HL-60 (cell line): Measurements from ENCODE around the gene TMEM247.

Experiments used
- GABPA ChIP-seq: IDR thresholded peaks from 2 replicates; pipeline ENCODE4 v1.6.1; 2012; ENCODE audit warnings: low read depth
- POLR2AphosphoS5 ChIP-seq: IDR thresholded peaks from 2 replicates; pipeline ENCODE4 v1.6.1; 2012; ENCODE audit warnings: low read depth
- SPI1 ChIP-seq: IDR thresholded peaks from 2 replicates; pipeline ENCODE4 v1.6.1; 2012; ENCODE audit warnings: low read depth, mild to moderate bottlenecking, borderline replicate concordance
- TF ChIP-seq, protein P1 (sequence below): IDR thresholded peaks from one replicate; pipeline ENCODE4 v1.5.1; 2011; ENCODE audit warnings: low read length, control low read depth, inconsistent platforms; ENCODE audit not compliant: insufficient read depth
- TF ChIP-seq, protein P2 (sequence below): IDR thresholded peaks from 2 replicates; pipeline ENCODE4 v1.6.1; 2012; ENCODE audit warnings: low read depth; ENCODE audit not compliant: insufficient replicate concordance

DNA sequence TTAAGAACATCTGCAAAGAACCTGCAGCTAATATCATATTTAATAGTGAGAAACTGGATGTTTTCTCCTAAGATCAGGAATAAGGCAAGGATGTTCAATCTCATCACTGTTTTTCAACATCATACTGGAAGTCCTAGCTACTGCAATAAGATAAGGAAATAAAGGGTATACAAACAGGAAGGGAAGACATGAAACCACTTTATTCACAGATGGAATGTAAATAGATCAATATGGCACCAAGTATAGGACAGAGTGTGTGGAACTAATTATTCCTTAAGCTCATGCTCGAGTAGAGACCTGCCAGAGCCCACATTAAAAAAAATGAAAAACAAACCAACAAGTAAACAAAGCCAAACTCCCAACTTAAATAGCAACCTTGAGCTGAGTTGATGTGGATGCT, 41.3 kb upstream of the TMEM247 start:
- TF ChIP-seq POLR2AphosphoS5 (no peak), GABPA (no peak), SPI1 (no peak)
- TF ChIP-seq, protein P1, sequence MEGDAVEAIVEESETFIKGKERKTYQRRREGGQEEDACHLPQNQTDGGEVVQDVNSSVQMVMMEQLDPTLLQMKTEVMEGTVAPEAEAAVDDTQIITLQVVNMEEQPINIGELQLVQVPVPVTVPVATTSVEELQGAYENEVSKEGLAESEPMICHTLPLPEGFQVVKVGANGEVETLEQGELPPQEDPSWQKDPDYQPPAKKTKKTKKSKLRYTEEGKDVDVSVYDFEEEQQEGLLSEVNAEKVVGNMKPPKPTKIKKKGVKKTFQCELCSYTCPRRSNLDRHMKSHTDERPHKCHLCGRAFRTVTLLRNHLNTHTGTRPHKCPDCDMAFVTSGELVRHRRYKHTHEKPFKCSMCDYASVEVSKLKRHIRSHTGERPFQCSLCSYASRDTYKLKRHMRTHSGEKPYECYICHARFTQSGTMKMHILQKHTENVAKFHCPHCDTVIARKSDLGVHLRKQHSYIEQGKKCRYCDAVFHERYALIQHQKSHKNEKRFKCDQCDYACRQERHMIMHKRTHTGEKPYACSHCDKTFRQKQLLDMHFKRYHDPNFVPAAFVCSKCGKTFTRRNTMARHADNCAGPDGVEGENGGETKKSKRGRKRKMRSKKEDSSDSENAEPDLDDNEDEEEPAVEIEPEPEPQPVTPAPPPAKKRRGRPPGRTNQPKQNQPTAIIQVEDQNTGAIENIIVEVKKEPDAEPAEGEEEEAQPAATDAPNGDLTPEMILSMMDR: no peak
- TF ChIP-seq, protein P2, sequence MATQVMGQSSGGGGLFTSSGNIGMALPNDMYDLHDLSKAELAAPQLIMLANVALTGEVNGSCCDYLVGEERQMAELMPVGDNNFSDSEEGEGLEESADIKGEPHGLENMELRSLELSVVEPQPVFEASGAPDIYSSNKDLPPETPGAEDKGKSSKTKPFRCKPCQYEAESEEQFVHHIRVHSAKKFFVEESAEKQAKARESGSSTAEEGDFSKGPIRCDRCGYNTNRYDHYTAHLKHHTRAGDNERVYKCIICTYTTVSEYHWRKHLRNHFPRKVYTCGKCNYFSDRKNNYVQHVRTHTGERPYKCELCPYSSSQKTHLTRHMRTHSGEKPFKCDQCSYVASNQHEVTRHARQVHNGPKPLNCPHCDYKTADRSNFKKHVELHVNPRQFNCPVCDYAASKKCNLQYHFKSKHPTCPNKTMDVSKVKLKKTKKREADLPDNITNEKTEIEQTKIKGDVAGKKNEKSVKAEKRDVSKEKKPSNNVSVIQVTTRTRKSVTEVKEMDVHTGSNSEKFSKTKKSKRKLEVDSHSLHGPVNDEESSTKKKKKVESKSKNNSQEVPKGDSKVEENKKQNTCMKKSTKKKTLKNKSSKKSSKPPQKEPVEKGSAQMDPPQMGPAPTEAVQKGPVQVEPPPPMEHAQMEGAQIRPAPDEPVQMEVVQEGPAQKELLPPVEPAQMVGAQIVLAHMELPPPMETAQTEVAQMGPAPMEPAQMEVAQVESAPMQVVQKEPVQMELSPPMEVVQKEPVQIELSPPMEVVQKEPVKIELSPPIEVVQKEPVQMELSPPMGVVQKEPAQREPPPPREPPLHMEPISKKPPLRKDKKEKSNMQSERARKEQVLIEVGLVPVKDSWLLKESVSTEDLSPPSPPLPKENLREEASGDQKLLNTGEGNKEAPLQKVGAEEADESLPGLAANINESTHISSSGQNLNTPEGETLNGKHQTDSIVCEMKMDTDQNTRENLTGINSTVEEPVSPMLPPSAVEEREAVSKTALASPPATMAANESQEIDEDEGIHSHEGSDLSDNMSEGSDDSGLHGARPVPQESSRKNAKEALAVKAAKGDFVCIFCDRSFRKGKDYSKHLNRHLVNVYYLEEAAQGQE: no peak
